ENCODE measurements around the gene STOX1. TPM values are rescaled to one million over a fixed set of nuclear protein-coding genes. Genes with fewer than 3 reads are reported as not detected.

Gene STOX1
- total and polyA plus RNA-seq, 2 of the 13 experiments (the other 11 are each of a cell fraction or from before 2014, with no cell fraction given), result 2.5 to 6.0 TPM

- TF ChIP-seq ZBED4 (CRISPR knock-in tag; IDR thresholded peaks at IDR 0.05; ENCODE audit: borderline replicate concordance), result peak; percentile 15; the same call in 1 of the 2 replicates
- TF ChIP-seq ZBTB38 (CRISPR knock-in tag; IDR thresholded peaks at IDR 0.05), result no peak; the same call in 1 of the 2 replicates
- TF ChIP-seq PCBP1 (IDR thresholded peaks at IDR 0.05; ENCODE audit: borderline replicate concordance, low read depth, low read length), result no peak; the same call in 1 of the 2 replicates
- peak; percentile 95 for TF ChIP-seq ZMYM4 (CRISPR knock-in tag; IDR thresholded peaks at IDR 0.05)
- TF ChIP-seq RFX5 (IDR thresholded peaks at IDR 0.05; ENCODE audit: low read depth, low read length), result no peak
- TF ChIP-seq ZNF891 (CRISPR knock-in tag; IDR thresholded peaks at IDR 0.05), result peak; percentile 82; the same call in 1 of the 2 replicates
- 0 out of 2 replicates have a peak, but pooled peaks have one; percentile 57 for TF ChIP-seq KDM1A (CRISPR knock-in tag; IDR thresholded peaks at IDR 0.05)
- TF ChIP-seq ZFP62 (CRISPR knock-in tag; IDR thresholded peaks at IDR 0.05), result no peak
- no peak for TF ChIP-seq ZNF264 (CRISPR knock-in tag; IDR thresholded peaks at IDR 0.05)
- no peak for TF ChIP-seq E2F5 (CRISPR knock-in tag; conservative IDR thresholded peaks at IDR 0.05)
- peak; percentile 75; the same call in 1 of the 2 replicates for TF ChIP-seq THAP11 (CRISPR knock-in tag; IDR thresholded peaks at IDR 0.05)
- TF ChIP-seq SALL2 (CRISPR knock-in tag; IDR thresholded peaks at IDR 0.05), result 0 out of 2 replicates have a peak, but pooled peaks have one; percentile 30
- peak; percentile 82; the same call in 1 of the 2 replicates for TF ChIP-seq ZMAT3 (CRISPR knock-in tag; conservative IDR thresholded peaks at IDR 0.05)
- TF ChIP-seq NFYB (CRISPR knock-in tag; IDR thresholded peaks at IDR 0.05), result no peak
- TF ChIP-seq KMT2B (CRISPR knock-in tag; IDR thresholded peaks at IDR 0.05), result peak; percentile 77
- no peak for TF ChIP-seq ZNF30 (CRISPR knock-in tag; IDR thresholded peaks at IDR 0.05)
- peak; percentile 18; the same call in 1 of the 2 replicates for TF ChIP-seq POGK (CRISPR knock-in tag; conservative IDR thresholded peaks at IDR 0.05)
- TF ChIP-seq ZBTB25 (CRISPR knock-in tag; IDR thresholded peaks at IDR 0.05), result no peak
- TF ChIP-seq CCAR2 (optimal IDR thresholded peaks at IDR 0.05; ENCODE audit: low read depth, low read length), result no peak
- TF ChIP-seq MIXL1 (CRISPR knock-in tag; IDR thresholded peaks at IDR 0.05), result peak; percentile 89
- TF ChIP-seq RBFOX2 (IDR thresholded peaks at IDR 0.05; ENCODE audit: low read depth, low read length), result peak; percentile 98
Observed at GRCh38 chr10:68900427-68901104, 73.2 kb downstream of the STOX1 start (continued).
